ENCODE measurements around the gene TYROBP. TPM values are rescaled to one million over a fixed set of nuclear protein-coding genes. Genes with fewer than 3 reads are reported as not detected.

TYROBP gene
- total RNA-seq, 1 donor from 2014 or later = 367 TPM

DNA sequence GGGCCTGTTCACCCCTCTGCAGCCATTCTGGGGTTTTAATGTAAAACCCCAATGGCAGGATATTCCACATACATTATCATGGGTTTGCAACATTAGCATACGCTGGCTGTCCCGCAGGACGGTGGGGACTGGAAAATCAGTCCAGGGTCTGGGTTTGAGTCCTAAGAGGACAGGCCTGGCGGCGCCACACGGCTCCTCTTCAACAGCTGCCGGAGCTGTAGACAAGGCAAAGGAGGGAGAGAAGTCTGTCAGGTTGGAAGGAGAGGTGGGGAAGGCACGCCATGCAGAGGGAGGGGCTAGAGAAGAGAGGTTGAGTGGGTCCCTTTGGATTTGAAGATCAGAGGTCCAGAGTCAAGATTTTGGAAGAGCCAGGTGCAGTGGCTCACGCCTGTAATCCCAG lies 19.7 kb downstream of the TYROBP start:
- peaks cover 59% of the 10 kb centered on the region for H3K36me3 ChIP-seq
- no peaks in the 10 kb centered on the region for H3K4me1 ChIP-seq
- ATAC-seq (no peak), DNase-seq (no peak)
- H3K27ac ChIP-seq = no peak overlapping the region
- intact Hi-C loops (cut with DNase I) = loop anchor here (10.0 kb wide), 1 partner anchor 46 kb away; the partner anchor contains the start of gene LRFN3
- H3K4me3 ChIP-seq = no peak overlapping the region
- no peaks in the 10 kb centered on the region for H3K9me3 ChIP-seq
- TF ChIP-seq, protein P1, sequence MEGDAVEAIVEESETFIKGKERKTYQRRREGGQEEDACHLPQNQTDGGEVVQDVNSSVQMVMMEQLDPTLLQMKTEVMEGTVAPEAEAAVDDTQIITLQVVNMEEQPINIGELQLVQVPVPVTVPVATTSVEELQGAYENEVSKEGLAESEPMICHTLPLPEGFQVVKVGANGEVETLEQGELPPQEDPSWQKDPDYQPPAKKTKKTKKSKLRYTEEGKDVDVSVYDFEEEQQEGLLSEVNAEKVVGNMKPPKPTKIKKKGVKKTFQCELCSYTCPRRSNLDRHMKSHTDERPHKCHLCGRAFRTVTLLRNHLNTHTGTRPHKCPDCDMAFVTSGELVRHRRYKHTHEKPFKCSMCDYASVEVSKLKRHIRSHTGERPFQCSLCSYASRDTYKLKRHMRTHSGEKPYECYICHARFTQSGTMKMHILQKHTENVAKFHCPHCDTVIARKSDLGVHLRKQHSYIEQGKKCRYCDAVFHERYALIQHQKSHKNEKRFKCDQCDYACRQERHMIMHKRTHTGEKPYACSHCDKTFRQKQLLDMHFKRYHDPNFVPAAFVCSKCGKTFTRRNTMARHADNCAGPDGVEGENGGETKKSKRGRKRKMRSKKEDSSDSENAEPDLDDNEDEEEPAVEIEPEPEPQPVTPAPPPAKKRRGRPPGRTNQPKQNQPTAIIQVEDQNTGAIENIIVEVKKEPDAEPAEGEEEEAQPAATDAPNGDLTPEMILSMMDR (IDR thresholded peaks at IDR 0.05) = no peak
- H3K27me3 ChIP-seq = no peaks in the 10 kb centered on the region

DNA sequence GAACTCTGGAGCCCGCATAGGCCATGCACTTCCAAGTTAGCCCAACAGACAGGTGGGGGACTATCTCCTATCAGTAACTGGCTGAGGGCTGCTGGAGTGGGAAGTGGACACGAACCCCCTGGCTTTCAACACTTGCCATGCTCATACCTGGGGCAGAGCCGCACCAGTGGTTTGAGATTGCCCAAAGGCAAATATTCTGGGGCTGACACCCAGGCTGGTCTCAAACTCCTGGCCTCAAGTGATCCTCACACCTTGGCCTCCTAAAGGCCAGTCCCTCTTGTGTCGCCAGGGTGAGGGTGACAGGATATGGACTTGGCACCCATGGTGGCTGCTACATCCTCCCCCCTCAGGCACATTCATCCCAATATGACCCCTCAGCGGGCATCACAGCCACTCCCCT lies 20.9 kb downstream of the TYROBP start:
- Histone ChIP-seq H3K27ac (no peak overlapping the region), H3K4me3 (no peak overlapping the region), H3K4me1 (no peaks in the 10 kb centered on the region), H3K27me3 (no peaks in the 10 kb centered on the region), H3K9me3 (no peaks in the 10 kb centered on the region), H3K36me3 (peaks cover 47% of the 10 kb centered on the region)
- TF ChIP-seq, protein P1 (IDR thresholded peaks at IDR 0.05) = no peak
- no peak for DNase-seq
- intact Hi-C loops (cut with DNase I) = loop anchor here (10.0 kb wide), 1 partner anchor 48 kb away; the partner anchor contains the start of gene LRFN3
- ATAC-seq = no peak

DNA sequence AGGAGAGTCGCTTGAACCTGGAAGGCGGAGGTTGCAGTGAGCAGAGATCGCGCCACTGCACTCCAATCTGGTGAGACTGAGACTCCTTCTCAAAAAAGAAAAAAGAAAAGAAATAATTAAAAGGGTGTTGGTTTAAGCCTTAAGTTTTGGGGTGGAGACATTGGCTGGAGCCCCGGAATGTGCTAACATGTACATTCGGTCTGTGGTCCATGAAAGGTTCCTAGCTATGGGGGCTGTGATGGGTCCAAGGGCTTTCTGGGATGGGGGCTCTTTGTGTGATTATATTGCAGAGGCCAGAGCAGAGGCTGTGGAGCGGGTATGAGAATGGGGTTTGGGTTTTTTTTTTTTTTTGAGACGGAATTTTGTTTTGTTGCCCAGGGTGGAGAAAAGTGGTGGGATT lies 22.2 kb downstream of the TYROBP start:
- ATAC-seq (no peak), DNase-seq (no peak)
- H3K4me1 ChIP-seq = no peaks in the 10 kb centered on the region
- H3K27me3 ChIP-seq = no peaks in the 10 kb centered on the region
- TF ChIP-seq, protein P1 (IDR thresholded peaks at IDR 0.05) = no peak
- peaks cover 34% of the 10 kb centered on the region for H3K36me3 ChIP-seq
- no peaks in the 10 kb centered on the region for H3K9me3 ChIP-seq
- H3K27ac ChIP-seq = no peak overlapping the region
- intact Hi-C loops (cut with DNase I) = loop anchor here (10.0 kb wide), 1 partner anchor 49 kb away; the partner anchor contains the start of gene LRFN3
- H3K4me3 ChIP-seq = no peak overlapping the region

DNA sequence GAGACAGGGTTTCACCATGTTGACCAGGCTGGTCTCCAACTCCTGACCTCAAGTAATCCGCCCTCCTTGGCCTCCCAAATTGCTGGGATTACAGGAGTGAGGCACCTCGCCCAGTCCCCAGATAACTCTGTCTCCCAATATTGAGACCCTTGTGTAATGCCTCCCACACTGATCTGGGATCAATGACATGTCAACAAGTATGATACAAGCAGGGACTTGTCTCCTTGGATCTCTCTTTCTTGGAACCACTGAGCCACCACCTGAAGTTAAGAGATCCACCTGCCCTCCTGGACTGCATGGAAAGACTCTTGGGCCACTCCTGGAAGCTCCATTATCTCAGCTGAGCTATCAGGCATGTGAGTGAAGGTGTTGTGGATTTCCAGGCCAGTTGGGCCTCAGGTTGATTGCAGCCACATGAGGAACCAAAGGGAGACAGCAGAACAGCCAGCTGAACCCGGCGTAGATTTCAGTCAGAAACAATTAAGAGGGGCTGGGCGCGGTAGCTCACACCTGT lies 22.8 kb downstream of the TYROBP start:
- no peak overlapping the region for H3K4me3 ChIP-seq
- H3K27me3 ChIP-seq = no peaks in the 10 kb centered on the region
- ATAC-seq (no peak), DNase-seq (no peak)
- peaks cover 28% of the 10 kb centered on the region for H3K36me3 ChIP-seq
- H3K4me1 ChIP-seq = no peaks in the 10 kb centered on the region
- H3K9me3 ChIP-seq = no peaks in the 10 kb centered on the region
- no peak overlapping the region for H3K27ac ChIP-seq
- intact Hi-C loops (cut with DNase I) = loop anchor here (10.0 kb wide), 1 partner anchor 50 kb away; the partner anchor contains the start of gene LRFN3
- TF ChIP-seq, protein P1 (IDR thresholded peaks at IDR 0.05) = no peak

DNA sequence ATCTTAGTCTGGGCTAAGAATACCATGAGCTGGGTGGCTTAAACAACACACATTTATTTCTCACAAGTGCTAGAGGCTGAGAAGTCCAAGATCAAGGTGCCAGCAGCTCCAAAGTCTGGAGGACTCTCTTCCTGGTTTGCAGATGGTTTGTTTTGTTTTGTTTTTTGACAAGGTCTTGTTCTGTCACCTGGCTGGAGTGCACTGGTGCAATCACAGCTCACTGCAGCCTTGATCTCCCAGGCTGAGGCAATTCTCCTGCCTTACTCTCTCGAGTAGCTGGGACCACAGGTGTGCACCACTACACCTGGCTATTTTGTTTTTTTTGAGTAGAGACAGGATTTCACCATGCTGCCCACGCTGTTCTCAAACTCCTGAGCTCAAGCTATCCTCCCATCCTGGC lies 24.2 kb downstream of the TYROBP start:
- TF ChIP-seq, protein P1 (IDR thresholded peaks at IDR 0.05) = no peak
- H3K27ac ChIP-seq = no peak overlapping the region
- H3K9me3 ChIP-seq = no peaks in the 10 kb centered on the region
- DNase-seq (no peak), ATAC-seq (no peak)
- no peaks in the 10 kb centered on the region for H3K4me1 ChIP-seq
- H3K36me3 ChIP-seq = peaks cover 14% of the 10 kb centered on the region
- H3K27me3 ChIP-seq = peaks cover 3% of the 10 kb centered on the region
- intact Hi-C loops (cut with DNase I) = loop anchor here (10.0 kb wide), 1 partner anchor 51 kb away; the partner anchor contains the start of gene LRFN3
- H3K4me3 ChIP-seq = no peak overlapping the region

Data from upper lobe of right lung (tissue), 1 donor.